Trophoblast cell (in vitro differentiated cells and primary cell): ENCODE data around the gene BAX. TPM values are rescaled to one million over a fixed set of nuclear protein-coding genes. Genes with fewer than 3 reads are reported as not detected.

Source experiments
- DNase-seq, 2 donors: peaks; one replicate each; pipeline ENCODE4 v3.0.0-alpha.2; 2016
- H2AFZ ChIP-seq: 2 replicates; pipeline ENCODE4 v1.6.1; 2013; ENCODE audit warnings: low read length, moderate library complexity, mild to moderate bottlenecking; ENCODE audit not compliant: insufficient read depth, poor library complexity
- H2AK5ac ChIP-seq: 2 replicates; pipeline ENCODE4 v1.6.1; 2013; ENCODE audit warnings: mild to moderate bottlenecking, low read length
- H2BK120ac ChIP-seq: 2 replicates; pipeline ENCODE4 v1.6.1; 2013; ENCODE audit warnings: low read length, mild to moderate bottlenecking, moderate library complexity; ENCODE audit not compliant: insufficient read depth, poor library complexity
- H2BK12ac ChIP-seq: 2 replicates; pipeline ENCODE4 v1.6.1; 2013; ENCODE audit warnings: mild to moderate bottlenecking, low read length, moderate library complexity
- H2BK5ac ChIP-seq: 2 replicates; pipeline ENCODE4 v1.6.1; 2013; ENCODE audit warnings: low read length, low read depth, moderate library complexity, mild to moderate bottlenecking; ENCODE audit not compliant: poor library complexity
- H3K14ac ChIP-seq: 2 replicates; pipeline ENCODE4 v1.6.1; 2013; ENCODE audit warnings: mild to moderate bottlenecking, low read length
- H3K18ac ChIP-seq: 2 replicates; pipeline ENCODE4 v1.6.1; 2013; ENCODE audit warnings: mild to moderate bottlenecking, low read length
- H3K23ac ChIP-seq: 2 replicates; pipeline ENCODE4 v1.6.1; 2013; ENCODE audit warnings: low read length
- H3K27ac ChIP-seq: 2 replicates; pipeline ENCODE4 v1.5.1; 2013; ENCODE audit warnings: low read depth, mild to moderate bottlenecking, inconsistent platforms, low read length, moderate library complexity
- H3K27me3 ChIP-seq: 2 replicates; pipeline ENCODE4 v1.6.1; 2013; ENCODE audit warnings: inconsistent platforms, mild to moderate bottlenecking, low read length, moderate library complexity; ENCODE audit not compliant: insufficient read depth
- H3K36me3 ChIP-seq, 2 experiments: 1 replicate in 1 of 2; 2 replicates in 1 of 2; pipeline ENCODE4 v1.6.1; 2013; ENCODE audit warnings: low read length in 2 of 2, mild to moderate bottlenecking in 2 of 2, moderate library complexity in 1 of 2; ENCODE audit not compliant: insufficient read depth in 2 of 2, control insufficient read depth in 1 of 2
- H3K4ac ChIP-seq: 2 replicates; pipeline ENCODE4 v1.6.1; 2013; ENCODE audit warnings: low read depth, mild to moderate bottlenecking, low read length, moderate library complexity
- H3K4me1 ChIP-seq, 2 experiments: 1 replicate in 1 of 2; 2 replicates in 1 of 2; pipeline ENCODE4 v1.6.1; 2013; ENCODE audit warnings: low read length in 2 of 2, mild to moderate bottlenecking in 2 of 2, moderate library complexity in 1 of 2; ENCODE audit not compliant: insufficient read depth in 2 of 2, control insufficient read depth in 1 of 2
- H3K4me2 ChIP-seq: 2 replicates; pipeline ENCODE4 v1.6.1; 2013; ENCODE audit warnings: inconsistent platforms, mild to moderate bottlenecking, low read length, moderate library complexity
- H3K4me3 ChIP-seq: 2 replicates; pipeline ENCODE4 v1.5.1; 2013; ENCODE audit warnings: mild to moderate bottlenecking, low read depth, low read length, inconsistent platforms
- H3K79me1 ChIP-seq: one replicate; pipeline ENCODE4 v1.6.1; 2013; ENCODE audit warnings: low read length
- H3K79me2 ChIP-seq: 2 replicates; pipeline ENCODE4 v1.6.1; 2013; ENCODE audit warnings: low read length, mild to moderate bottlenecking; ENCODE audit not compliant: control insufficient read depth, insufficient read depth, poor library complexity
- H3K9ac ChIP-seq: 2 replicates; pipeline ENCODE4 v1.6.1; 2013; ENCODE audit warnings: mild to moderate bottlenecking, low read length
- H3K9me3 ChIP-seq: 2 replicates; pipeline ENCODE4 v1.6.1; 2013; ENCODE audit warnings: low read depth, mild to moderate bottlenecking, control low read depth, inconsistent platforms, low read length; ENCODE audit not compliant: insufficient read depth
- H4K12ac ChIP-seq: 2 replicates; pipeline ENCODE4 v1.6.1; 2013; ENCODE audit warnings: low read depth, mild to moderate bottlenecking, low read length, moderate library complexity
- H4K8ac ChIP-seq: 2 replicates; pipeline ENCODE4 v1.6.1; 2013; ENCODE audit warnings: low read depth, mild to moderate bottlenecking, low read length, moderate library complexity
- H4K91ac ChIP-seq: one replicate; pipeline ENCODE4 v1.6.1; 2013; ENCODE audit warnings: low read depth, mild to moderate bottlenecking, low read length, moderate library complexity
- WGBS: extraction: QIAGEN DNeasy Blood & Tissue Kit; methylation state at CpG from one replicate; pipeline ENCODE4 v1.1.7; 2013; ENCODE audit warnings: missing lambda C conversion rate; ENCODE audit not compliant: insufficient read length, insufficient coverage; ENCODE audit errors: extremely low coverage; 5-methylcytosine and 5-hydroxymethylcytosine counted together
- polyA plus RNA-seq: library from polyadenylated mRNA; stranded (reverse); fragments of 200-250 nt; gene quantifications from 2 replicates; pipeline ENCODE4 v1.2.3, GENCODE V29; 2013

Gene BAX
- 92.3 and 93.5 TPM in 2 replicates for polyA plus RNA-seq

GRCh38 chr19:48954595-48955307, at the start of gene BAX:
Gene BAX, plus strand, starts transcription at chr19:48954875. Its CDS starts 54 bp downstream, at chr19:48954929.
- WGBS, result no CpG with 5 or more reads among the region's 71 CpGs
- peak within 1 kb of the TSS; percentile 98 for H3K14ac ChIP-seq
- peak within 1 kb of the TSS; percentile 99 for H3K4ac ChIP-seq
- H3K9me3 ChIP-seq, result no peaks in the 10 kb centered on the region
- H2BK120ac ChIP-seq, result peak within 1 kb of the TSS; percentile 100
- peak within 1 kb of the TSS; percentile 90 for H3K27ac ChIP-seq
- peaks cover 11% of the 10 kb centered on the region for H3K79me2 ChIP-seq
- H3K4me2 ChIP-seq, result peak within 1 kb of the TSS; percentile 66
- H3K23ac ChIP-seq, result no peak within 1 kb of the TSS
- peak within 1 kb of the TSS; percentile 79 for H2BK12ac ChIP-seq
- H3K36me3 ChIP-seq, result peaks cover 15 to 16% of the 10 kb centered on the region in 2 experiments
- no peaks in the 10 kb centered on the region for H3K27me3 ChIP-seq
- peaks cover 8 to 16% of the 10 kb centered on the region in 2 experiments for H3K4me1 ChIP-seq
- peak within 1 kb of the TSS; percentile 95 for H4K12ac ChIP-seq
- H2AK5ac ChIP-seq, result peak within 1 kb of the TSS; percentile 99
- peak within 1 kb of the TSS; percentile 88 for H3K4me3 ChIP-seq
- H3K79me1 ChIP-seq, result peaks cover 14% of the 10 kb centered on the region
- H2AFZ ChIP-seq, result peak within 1 kb of the TSS; percentile 91
- peak within 1 kb of the TSS; percentile 100 for H4K91ac ChIP-seq
- H2BK5ac ChIP-seq, result peak within 1 kb of the TSS; percentile 100
- H4K8ac ChIP-seq, result peak within 1 kb of the TSS; percentile 99
- peak within 1 kb of the TSS; percentile 80 for H3K9ac ChIP-seq
- H3K18ac ChIP-seq, result peak within 1 kb of the TSS; percentile 99
- DNase-seq, result peak; percentile 97 to 98

- H2AFZ ChIP-seq, result no peak overlapping the region
- no peaks in the 10 kb centered on the region for H3K27me3 ChIP-seq
- peaks cover 33 to 39% of the 10 kb centered on the region in 2 experiments for H3K36me3 ChIP-seq
- no peak overlapping the region for H2BK120ac ChIP-seq
- H2BK12ac ChIP-seq, result no peak overlapping the region
- H2BK5ac ChIP-seq, result no peak overlapping the region
- H4K8ac ChIP-seq, result no peak overlapping the region
- H3K14ac ChIP-seq, result no peak overlapping the region
- H3K79me2 ChIP-seq, result no peaks in the 10 kb centered on the region
- H3K4me1 ChIP-seq, result peaks cover 3 to 4% of the 10 kb centered on the region in 2 experiments
- H3K18ac ChIP-seq, result no peak overlapping the region
- H3K4me2 ChIP-seq, result no peak overlapping the region
- no peak overlapping the region for H3K27ac ChIP-seq
- H3K9me3 ChIP-seq, result no peaks in the 10 kb centered on the region
- no peak overlapping the region for H3K9ac ChIP-seq
- no peak for DNase-seq
- no peaks in the 10 kb centered on the region for H3K79me1 ChIP-seq
- H2AK5ac ChIP-seq, result no peak overlapping the region
- no peak overlapping the region for H3K4ac ChIP-seq
- H3K4me3 ChIP-seq, result no peak overlapping the region
- WGBS, result no CpG with 5 or more reads among the region's 14 CpGs
- no peak overlapping the region for H4K12ac ChIP-seq
- no peak overlapping the region for H3K23ac ChIP-seq
- no peak overlapping the region for H4K91ac ChIP-seq
Measured at GRCh38 chr19:48905664-48906063, 49.0 kb upstream of the BAX start.

- H3K9me3 ChIP-seq, result no peaks in the 10 kb centered on the region
- H3K4me2 ChIP-seq, result no peak overlapping the region
- H2BK120ac ChIP-seq, result no peak overlapping the region
- no peak overlapping the region for H4K8ac ChIP-seq
- H3K36me3 ChIP-seq, result peaks cover 38 to 45% of the 10 kb centered on the region in 2 experiments
- no peak overlapping the region for H2AK5ac ChIP-seq
- no peak overlapping the region for H3K4me3 ChIP-seq
- no peak overlapping the region for H3K4ac ChIP-seq
- H4K91ac ChIP-seq, result no peak overlapping the region
- no peak for DNase-seq
- no peaks in the 10 kb centered on the region for H3K4me1 ChIP-seq
- no peak overlapping the region for H3K27ac ChIP-seq
- no peaks in the 10 kb centered on the region for H3K79me2 ChIP-seq
- no peaks in the 10 kb centered on the region for H3K27me3 ChIP-seq
- H3K23ac ChIP-seq, result no peak overlapping the region
- no peaks in the 10 kb centered on the region for H3K79me1 ChIP-seq
- no CpG with 5 or more reads among the region's 10 CpGs for WGBS
- no peak overlapping the region for H2BK12ac ChIP-seq
- no peak overlapping the region for H2BK5ac ChIP-seq
- H3K18ac ChIP-seq, result no peak overlapping the region
- H4K12ac ChIP-seq, result no peak overlapping the region
- no peak overlapping the region for H3K9ac ChIP-seq
- no peak overlapping the region for H2AFZ ChIP-seq
- no peak overlapping the region for H3K14ac ChIP-seq
Measured at GRCh38 chr19:48906324-48906723, 48.4 kb upstream of the BAX start.

- H3K27me3 ChIP-seq, result no peaks in the 10 kb centered on the region
- H3K18ac ChIP-seq, result no peak overlapping the region
- H3K4me3 ChIP-seq, result no peak overlapping the region
- H3K9ac ChIP-seq, result no peak overlapping the region
- H4K12ac ChIP-seq, result no peak overlapping the region
- H3K4me1 ChIP-seq, result no peaks in the 10 kb centered on the region
- peak; percentile 68 to 80 for DNase-seq
- H3K36me3 ChIP-seq, result peaks cover 48 to 49% of the 10 kb centered on the region in 2 experiments
- no peak overlapping the region for H3K14ac ChIP-seq
- no peak overlapping the region for H2AK5ac ChIP-seq
- H3K79me2 ChIP-seq, result no peaks in the 10 kb centered on the region
- no peak overlapping the region for H2BK12ac ChIP-seq
- no peak overlapping the region for H4K8ac ChIP-seq
- no peak overlapping the region for H3K27ac ChIP-seq
- H4K91ac ChIP-seq, result no peak overlapping the region
- no peak overlapping the region for H3K4me2 ChIP-seq
- no peak overlapping the region for H3K4ac ChIP-seq
- no peak overlapping the region for H2AFZ ChIP-seq
- WGBS, result no CpG with 5 or more reads among the region's 14 CpGs
- H2BK120ac ChIP-seq, result no peak overlapping the region
- no peaks in the 10 kb centered on the region for H3K79me1 ChIP-seq
- no peaks in the 10 kb centered on the region for H3K9me3 ChIP-seq
- no peak overlapping the region for H2BK5ac ChIP-seq
- H3K23ac ChIP-seq, result no peak overlapping the region
Measured at GRCh38 chr19:48907671-48908070, 47.0 kb upstream of the BAX start.
